Vagina (tissue), 2 donors: Measurements from ENCODE around the gene ATF7.

ENCODE experiments used
- POLR2A ChIP-seq, 2 donors: fragments of 450-650 bp; IDR thresholded peaks; one replicate each; pipeline ENCODE4 v1.6.1; 2017; ENCODE audit warnings: antibody characterized with exemption in 2 of 2, mild to moderate bottlenecking in 2 of 2, moderate library complexity in 2 of 2
- TF ChIP-seq, protein P1 (sequence below), 3 experiments: fragments of 450-650 bp in 2 of 3; fragments of 200-600 bp in 1 of 3; sonication (generic) in 1 of 3; IDR thresholded peaks; one replicate each; pipeline ENCODE4 v1.5.1; 2017 to 2019; ENCODE audit warnings: antibody characterized with exemption in 3 of 3, mild to moderate bottlenecking in 2 of 3, moderate library complexity in 2 of 3

DNA sequence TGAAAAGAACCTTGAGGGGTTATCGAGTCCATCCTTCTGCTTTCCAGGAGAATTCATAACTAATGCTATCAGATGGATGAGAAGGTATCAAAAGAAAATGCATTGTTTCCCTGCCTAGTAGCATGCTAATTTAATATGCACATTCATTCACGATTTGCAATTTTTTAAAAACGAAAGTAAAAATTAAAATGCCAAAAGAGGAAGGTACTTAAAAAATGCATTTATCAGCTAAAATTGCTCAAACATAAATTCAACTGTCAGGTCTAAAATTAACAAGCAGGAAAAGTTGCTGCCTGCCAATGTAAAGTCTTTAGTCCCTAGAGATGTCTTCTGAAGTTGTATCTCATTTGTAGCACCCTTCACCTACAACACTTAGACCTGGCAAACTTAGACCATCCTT, 7.9 kb downstream of the ATF7 start:
- TF ChIP-seq, protein P1, sequence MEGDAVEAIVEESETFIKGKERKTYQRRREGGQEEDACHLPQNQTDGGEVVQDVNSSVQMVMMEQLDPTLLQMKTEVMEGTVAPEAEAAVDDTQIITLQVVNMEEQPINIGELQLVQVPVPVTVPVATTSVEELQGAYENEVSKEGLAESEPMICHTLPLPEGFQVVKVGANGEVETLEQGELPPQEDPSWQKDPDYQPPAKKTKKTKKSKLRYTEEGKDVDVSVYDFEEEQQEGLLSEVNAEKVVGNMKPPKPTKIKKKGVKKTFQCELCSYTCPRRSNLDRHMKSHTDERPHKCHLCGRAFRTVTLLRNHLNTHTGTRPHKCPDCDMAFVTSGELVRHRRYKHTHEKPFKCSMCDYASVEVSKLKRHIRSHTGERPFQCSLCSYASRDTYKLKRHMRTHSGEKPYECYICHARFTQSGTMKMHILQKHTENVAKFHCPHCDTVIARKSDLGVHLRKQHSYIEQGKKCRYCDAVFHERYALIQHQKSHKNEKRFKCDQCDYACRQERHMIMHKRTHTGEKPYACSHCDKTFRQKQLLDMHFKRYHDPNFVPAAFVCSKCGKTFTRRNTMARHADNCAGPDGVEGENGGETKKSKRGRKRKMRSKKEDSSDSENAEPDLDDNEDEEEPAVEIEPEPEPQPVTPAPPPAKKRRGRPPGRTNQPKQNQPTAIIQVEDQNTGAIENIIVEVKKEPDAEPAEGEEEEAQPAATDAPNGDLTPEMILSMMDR (IDR thresholded peaks at IDR 0.05): no peak
- TF ChIP-seq POLR2A (IDR thresholded peaks at IDR 0.05): no peak
